K562 (cell line): Measurements from ENCODE around the gene MRPL44. TPM values are rescaled to one million over a fixed set of nuclear protein-coding genes. Genes with fewer than 3 reads are reported as not detected.

ENCODE experiments used
- ARNT ChIP-seq, 2 experiments: fragments of 450-650 bp; IDR thresholded peaks; 2 replicates each; pipeline ENCODE4 v1.6.1; 2016; ENCODE audit warnings: mild to moderate bottlenecking in 1 of 2
- BRD4 ChIP-seq: fragments of 200-600 bp; sonication (generic); IDR thresholded peaks from 2 replicates; pipeline ENCODE4 v1.6.1; 2017; ENCODE audit warnings: inconsistent platforms
- CHD4 ChIP-seq: fragments of 200-600 bp; sonication (generic); IDR thresholded peaks from 3 replicates; pipeline ENCODE4 v1.6.1; 2012; ENCODE audit warnings: low read depth, mild to moderate bottlenecking, mixed read lengths, low read length, inconsistent platforms; ENCODE audit not compliant: insufficient read depth, insufficient replicate concordance, poor library complexity, severe bottlenecking
- CREB1 ChIP-seq, 2 experiments: sonication (generic) in 1 of 2; formaldehyde crosslinking in 1 of 2; IDR thresholded peaks; 2 replicates each; pipeline versions ENCODE4 v1.6.1 to v1.8.0; 2012 to 2022; ENCODE audit warnings: inconsistent platforms in 1 of 2, mild to moderate bottlenecking in 1 of 2, missing genetic modification reagents in 1 of 2, moderate library complexity in 1 of 2
- DIDO1 ChIP-seq: fragments of 450-650 bp; IDR thresholded peaks from 2 replicates; pipeline ENCODE4 v1.6.1; 2016; ENCODE audit warnings: low read depth, missing biosample characterization, missing genetic modification characterization
- FOXJ3 ChIP-seq: sonication (generic); formaldehyde crosslinking; IDR thresholded peaks from 2 replicates; pipeline ENCODE4 v1.4.0; 2020; ENCODE audit warnings: mild to moderate bottlenecking, missing genetic modification reagents
- GATAD2A ChIP-seq: fragments of 450-650 bp; IDR thresholded peaks from 2 replicates; pipeline ENCODE4 v1.6.1; 2017
- HCFC1 ChIP-seq: IDR thresholded peaks from 2 replicates; pipeline ENCODE4 v1.6.1; 2012; ENCODE audit warnings: low read depth, low read length, improper control_type of control experiment
- HMG20B ChIP-seq: fragments of 250-450 bp; sonication (Bioruptor Pico); IDR thresholded peaks from 2 replicates; pipeline ENCODE4 v1.5.0; 2021; ENCODE audit warnings: mild to moderate bottlenecking
- MBD2 ChIP-seq: sonication (generic); IDR thresholded peaks from 2 replicates; pipeline ENCODE4 v1.6.1; 2016; ENCODE audit warnings: low read depth, borderline replicate concordance
- SIN3B ChIP-seq: fragments of 450-650 bp; IDR thresholded peaks from 2 replicates; pipeline ENCODE4 v1.6.1; 2017; ENCODE audit warnings: low read depth, mild to moderate bottlenecking, moderate library complexity
- TAF1 ChIP-seq: IDR thresholded peaks from 2 replicates; pipeline ENCODE4 v1.6.1; 2011; ENCODE audit warnings: mild to moderate bottlenecking, low read length, moderate library complexity; ENCODE audit not compliant: insufficient read depth, control insufficient read depth, severe bottlenecking; ENCODE audit errors: extremely low read depth
- U2AF2 ChIP-seq: fragments of 200-400 bp; formaldehyde crosslinking; optimal IDR thresholded peaks from 2 replicates; pipeline ENCODE3; 2017; ENCODE audit warnings: low read depth, mild to moderate bottlenecking, low read length
- ZFP1 ChIP-seq: fragments of 450-650 bp; formaldehyde crosslinking; IDR thresholded peaks from 2 replicates; pipeline ENCODE4 v1.4.0; 2020; ENCODE audit warnings: mild to moderate bottlenecking, mixed read lengths
- ZNF146 ChIP-seq: IDR thresholded peaks from one replicate; pipeline ENCODE4 v1.6.1; 2018; ENCODE audit warnings: missing compliant biosample characterization; ENCODE audit not compliant: unreplicated experiment
- ZNF354B ChIP-seq: fragments of 250-450 bp; sonication (Bioruptor Pico); IDR thresholded peaks from 2 replicates; pipeline ENCODE4 v1.4.0; 2020
- polyA plus RNA-seq, 8 experiments: library from polyadenylated mRNA; depleted of rRNA in 4 of 8; stranded (reverse) in 5 of 8; unstranded in 3 of 8; fragments of >200 nt; fragmentation: Nextera tagmentation in 2 of 8; fragmentation: Illumina TruSeq in 1 of 8; extraction: Ambion mirVana in 2 of 8; extraction: Trizol in 1 of 8; gene quantifications; 2 replicates each; pipeline versions ENCODE4 v1.2.1 to v1.2.3, GENCODE V29; 2011 to 2014; ENCODE audit warnings: inconsistent platforms in 1 of 8, missing spikeins in 1 of 8
- total RNA-seq, 7 experiments: library from RNA; depleted of rRNA in 6 of 7; stranded (reverse); fragments of >200 nt in 6 of 7; fragmentation: Illumina TruSeq in 2 of 7; extraction: Trizol in 2 of 7; gene quantifications; 2 replicates each; pipeline versions ENCODE4 v1.2.1 to v1.2.3, GENCODE V29; 2011 to 2021; ENCODE audit warnings: low replicate concordance in 1 of 7
- TF ChIP-seq, protein P1 (sequence below): fragments of 250-450 bp; sonication (Bioruptor Pico); IDR thresholded peaks from 2 replicates; pipeline ENCODE4 v1.5.0; 2021; ENCODE audit warnings: mild to moderate bottlenecking, moderate library complexity
- TF ChIP-seq, protein P2 (sequence below), 2 experiments: fragments of 250-450 bp in 1 of 2; fragments of 450-650 bp in 1 of 2; sonication (Bioruptor Pico) in 1 of 2; IDR thresholded peaks; 2 replicates each; pipeline versions ENCODE4 v1.6.1 to v1.8.0; 2016 to 2021; ENCODE audit warnings: mild to moderate bottlenecking in 2 of 2, moderate library complexity in 2 of 2, missing compliant biosample characterization in 1 of 2, missing genetic modification characterization in 1 of 2
- TF ChIP-seq, protein P3 (sequence below): fragments of 450-650 bp; formaldehyde crosslinking; IDR thresholded peaks from 2 replicates; pipeline ENCODE4 v1.4.0; 2022; ENCODE audit warnings: mild to moderate bottlenecking, moderate library complexity
- TF ChIP-seq, protein P4 (sequence below): fragments of 450-650 bp; IDR thresholded peaks from 2 replicates; pipeline ENCODE4 v1.6.1; 2016; ENCODE audit warnings: missing biosample characterization, missing genetic modification characterization
- TF ChIP-seq, protein P5 (sequence below): sonication (generic); IDR thresholded peaks from 2 replicates; pipeline ENCODE4 v1.6.1; 2016

MRPL44 gene
- total and polyA plus RNA-seq, 9 of the 15 experiments (the other 6 are each of a cell fraction or from before 2014, with no cell fraction given), result 10.4 to 26.0 (median 20.2) TPM

DNA sequence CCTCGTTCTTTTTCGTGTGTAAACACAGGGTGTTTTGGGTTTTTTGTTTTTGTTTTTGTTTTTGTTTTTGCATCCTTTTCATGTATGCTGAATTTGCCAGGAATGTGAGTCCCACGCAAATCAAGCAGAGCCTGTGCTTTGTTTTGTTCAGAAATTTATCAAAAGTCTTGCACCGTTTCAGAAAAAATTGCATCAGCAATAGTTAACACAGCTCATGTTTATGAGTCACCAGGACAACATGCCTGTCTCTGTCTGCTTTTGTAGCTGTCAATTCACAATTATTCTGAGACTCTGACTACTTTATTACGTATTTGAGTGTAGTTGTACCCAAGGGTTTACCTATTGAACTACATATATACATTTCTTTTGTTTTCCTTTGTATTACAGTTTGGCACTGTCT lies 38.3 kb downstream of the MRPL44 start (continued):
- TF ChIP-seq, protein P1, sequence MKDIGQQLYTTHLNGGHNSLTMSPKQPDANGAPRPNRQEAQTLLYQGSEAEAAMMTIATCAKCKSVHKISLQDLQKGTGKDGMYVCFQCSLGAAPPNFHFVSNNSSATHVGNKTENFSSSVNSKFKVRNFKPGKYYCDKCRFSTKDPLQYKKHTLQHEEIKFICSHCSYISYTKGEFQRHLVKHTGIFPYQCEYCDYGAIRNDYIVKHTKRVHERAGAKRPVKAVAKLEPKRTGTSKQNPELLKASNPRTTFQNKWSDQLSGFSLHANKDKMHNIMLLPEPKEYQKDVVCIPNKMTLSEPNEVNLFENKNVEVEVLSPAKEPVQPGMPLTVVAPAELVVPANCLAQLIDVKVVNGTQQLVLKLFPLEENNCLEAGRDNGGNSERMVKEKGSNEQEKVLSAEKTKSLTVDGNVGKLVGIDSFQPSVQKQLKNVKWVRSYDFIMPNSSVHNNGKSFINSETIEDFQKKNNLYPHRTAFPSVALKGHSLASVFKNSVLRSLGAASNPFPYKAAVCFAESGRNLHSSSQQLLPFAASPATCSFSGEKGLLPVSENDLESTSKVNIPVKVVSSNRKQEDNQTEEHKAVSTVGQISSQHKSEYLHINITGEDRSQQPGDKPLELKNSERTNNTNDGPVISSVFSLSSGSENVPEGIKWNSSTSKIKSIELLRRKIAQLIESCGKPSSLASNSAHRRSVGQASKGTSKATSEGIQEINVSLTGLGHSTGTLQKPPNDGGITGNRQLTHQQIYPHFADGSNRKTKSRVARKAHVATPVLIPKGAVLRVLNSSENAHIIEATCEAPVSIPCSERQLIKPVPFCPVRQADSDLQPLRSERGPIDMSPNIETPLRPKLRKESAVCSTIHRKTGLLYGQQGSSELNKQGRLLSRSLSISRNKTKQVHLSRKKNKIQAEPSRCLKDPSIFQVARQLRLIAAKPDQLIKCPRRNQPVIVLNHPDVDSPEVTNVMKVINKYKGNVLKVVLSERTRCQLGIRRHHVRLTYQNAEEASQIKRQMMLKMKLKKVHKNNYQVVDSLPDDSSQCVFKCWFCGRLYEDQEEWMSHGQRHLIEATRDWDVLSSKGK (CRISPR knock-in tag), result no peak
- no peak for TF ChIP-seq CHD4
- no peak for TF ChIP-seq ZFP1 (CRISPR knock-in tag)
- TF ChIP-seq, protein P2, sequence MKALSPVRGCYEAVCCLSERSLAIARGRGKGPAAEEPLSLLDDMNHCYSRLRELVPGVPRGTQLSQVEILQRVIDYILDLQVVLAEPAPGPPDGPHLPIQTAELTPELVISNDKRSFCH (CRISPR knock-in tag; IDR thresholded peaks at IDR 0.05), result no peak
- TF ChIP-seq, protein P2 (tag; IDR thresholded peaks at IDR 0.05), result no peak
- no peak for TF ChIP-seq CREB1 (IDR thresholded peaks at IDR 0.05)
- TF ChIP-seq CREB1 (CRISPR knock-in tag; IDR thresholded peaks at IDR 0.05), result no peak
- TF ChIP-seq FOXJ3, result peak; percentile 20; the same call in 1 of the 2 replicates
- no peak for TF ChIP-seq HMG20B (CRISPR knock-in tag)
- peak in 1 of 2 experiments; percentile 59; a peak in 1 of 4 replicates for TF ChIP-seq ARNT (IDR thresholded peaks at IDR 0.05)
- no peak for TF ChIP-seq U2AF2
- TF ChIP-seq BRD4, result no peak
- no peak for TF ChIP-seq TAF1
- TF ChIP-seq, protein P3, sequence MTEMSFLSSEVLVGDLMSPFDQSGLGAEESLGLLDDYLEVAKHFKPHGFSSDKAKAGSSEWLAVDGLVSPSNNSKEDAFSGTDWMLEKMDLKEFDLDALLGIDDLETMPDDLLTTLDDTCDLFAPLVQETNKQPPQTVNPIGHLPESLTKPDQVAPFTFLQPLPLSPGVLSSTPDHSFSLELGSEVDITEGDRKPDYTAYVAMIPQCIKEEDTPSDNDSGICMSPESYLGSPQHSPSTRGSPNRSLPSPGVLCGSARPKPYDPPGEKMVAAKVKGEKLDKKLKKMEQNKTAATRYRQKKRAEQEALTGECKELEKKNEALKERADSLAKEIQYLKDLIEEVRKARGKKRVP (CRISPR knock-in tag), result peak; percentile 95
- no peak for TF ChIP-seq ZNF146
- TF ChIP-seq, protein P4, sequence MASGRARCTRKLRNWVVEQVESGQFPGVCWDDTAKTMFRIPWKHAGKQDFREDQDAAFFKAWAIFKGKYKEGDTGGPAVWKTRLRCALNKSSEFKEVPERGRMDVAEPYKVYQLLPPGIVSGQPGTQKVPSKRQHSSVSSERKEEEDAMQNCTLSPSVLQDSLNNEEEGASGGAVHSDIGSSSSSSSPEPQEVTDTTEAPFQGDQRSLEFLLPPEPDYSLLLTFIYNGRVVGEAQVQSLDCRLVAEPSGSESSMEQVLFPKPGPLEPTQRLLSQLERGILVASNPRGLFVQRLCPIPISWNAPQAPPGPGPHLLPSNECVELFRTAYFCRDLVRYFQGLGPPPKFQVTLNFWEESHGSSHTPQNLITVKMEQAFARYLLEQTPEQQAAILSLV (tag), result peak; percentile 87
- TF ChIP-seq SIN3B, result no peak
- TF ChIP-seq MBD2, result no peak
- TF ChIP-seq DIDO1, result no peak
- no peak for TF ChIP-seq HCFC1
- peak; percentile 86 for TF ChIP-seq ZNF354B (CRISPR knock-in tag)
- TF ChIP-seq, protein P5, sequence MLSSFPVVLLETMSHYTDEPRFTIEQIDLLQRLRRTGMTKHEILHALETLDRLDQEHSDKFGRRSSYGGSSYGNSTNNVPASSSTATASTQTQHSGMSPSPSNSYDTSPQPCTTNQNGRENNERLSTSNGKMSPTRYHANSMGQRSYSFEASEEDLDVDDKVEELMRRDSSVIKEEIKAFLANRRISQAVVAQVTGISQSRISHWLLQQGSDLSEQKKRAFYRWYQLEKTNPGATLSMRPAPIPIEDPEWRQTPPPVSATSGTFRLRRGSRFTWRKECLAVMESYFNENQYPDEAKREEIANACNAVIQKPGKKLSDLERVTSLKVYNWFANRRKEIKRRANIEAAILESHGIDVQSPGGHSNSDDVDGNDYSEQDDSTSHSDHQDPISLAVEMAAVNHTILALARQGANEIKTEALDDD, result no peak
- TF ChIP-seq GATAD2A, result no peak
